Caco-2 (cell line): ENCODE results near the gene IL6ST. TPM values are rescaled to one million over a fixed set of nuclear protein-coding genes. Genes with fewer than 3 reads are reported as not detected.
"Not testable (repeated sequence)": the region's sequence is repeated elsewhere in the genome, so short reads cannot be mapped to it uniquely, and the experiment has no call there.

Experiments used
- BruUV-seq: library from RNA; stranded (reverse); fragments of 400-500 nt; replicated peaks from 2 replicates; lab custom pipeline; 2021; lab: Mats Ljungman, UMichigan
- CTCF ChIA-PET: fragments of 300-600 bp; sonication (Branson Sonifier 250); formaldehyde crosslinking; loops from one replicate; lab custom pipeline; 2022; ENCODE audit warnings: antibody characterized with exemption; lab: Charles Lee
- POLR2A ChIA-PET: fragments of 300-600 bp; sonication (Branson Sonifier 250); formaldehyde crosslinking; loops from one replicate; lab custom pipeline; 2022; ENCODE audit warnings: antibody characterized with exemption; lab: Charles Lee
- DNase-seq, 2 experiments: peaks; one replicate each; pipeline versions ENCODE4 v3.0.0 to v3.0.0-alpha.2; 2020 to 2022
- H3K27me3 ChIP-seq: replicated peaks from 2 replicates; pipeline ENCODE4 v1.6.0; 2011; ENCODE audit warnings: low read length; ENCODE audit not compliant: control insufficient read depth, insufficient read depth
- H3K36me3 ChIP-seq: 2 replicates; pipeline ENCODE4 v1.5.1; 2011; ENCODE audit warnings: low read length; ENCODE audit not compliant: control insufficient read depth, insufficient read depth
- H3K4me1 ChIP-seq: fragments of 250-450 bp; sonication (Bioruptor Pico); 2 replicates; pipeline ENCODE4 v1.5.1; 2020; ENCODE audit warnings: mild to moderate bottlenecking
- H3K4me3 ChIP-seq: 2 replicates; pipeline ENCODE4 v1.5.1; 2011; ENCODE audit warnings: low read depth, mild to moderate bottlenecking, control low read depth, low read length
- H3K9me3 ChIP-seq: fragments of 250-450 bp; sonication (Bioruptor Pico); 2 replicates; pipeline ENCODE4 v1.5.1; 2020; ENCODE audit warnings: mild to moderate bottlenecking, moderate library complexity
- H3K27ac Mint-ChIP-seq: one replicate; pipeline ENCODE4 v1.8.0; 2022; ENCODE audit warnings: mixed read lengths; ENCODE audit not compliant: unreplicated experiment
- H3K27me3 Mint-ChIP-seq: one replicate; pipeline ENCODE4 v1.8.0; 2022; ENCODE audit warnings: mixed read lengths; ENCODE audit not compliant: insufficient read depth, unreplicated experiment
- H3K36me3 Mint-ChIP-seq: one replicate; pipeline ENCODE4 v1.8.0; 2022; ENCODE audit warnings: mild to moderate bottlenecking, mixed read lengths; ENCODE audit not compliant: insufficient read depth, unreplicated experiment
- H3K4me1 Mint-ChIP-seq: one replicate; pipeline ENCODE4 v1.8.0; 2022; ENCODE audit warnings: low read depth, mixed read lengths; ENCODE audit not compliant: unreplicated experiment
- H3K4me3 Mint-ChIP-seq: one replicate; pipeline ENCODE4 v1.8.0; 2022; ENCODE audit warnings: mild to moderate bottlenecking, moderate library complexity, mixed read lengths; ENCODE audit not compliant: unreplicated experiment
- H3K9me3 Mint-ChIP-seq: one replicate; pipeline ENCODE4 v1.8.0; 2022; ENCODE audit warnings: mixed read lengths; ENCODE audit not compliant: unreplicated experiment
- intact Hi-C: fragments of 100-400 bp; cut with micrococcal nuclease; formaldehyde crosslinking; loops from one replicate; pipeline ENCODE4 v1.10.0; 2022; ENCODE audit not compliant: unreplicated experiment
- total RNA-seq: library from RNA; stranded (reverse); gene quantifications from 2 replicates; pipeline ENCODE4 v1.2.3, GENCODE V29; 2022
- TF ChIP-seq, protein P1 (sequence below), 2 experiments: fragments of 200-600 bp in 1 of 2; IDR thresholded peaks; 1 replicate in 1 of 2; 2 replicates in 1 of 2; pipeline versions ENCODE4 v1.5.1 to v1.8.0; 2011 to 2022; ENCODE audit warnings: antibody characterized with exemption in 1 of 2, control low read depth in 1 of 2, inconsistent platforms in 1 of 2, low read depth in 1 of 2, low read length in 1 of 2, mild to moderate bottlenecking in 1 of 2, moderate library complexity in 1 of 2; ENCODE audit not compliant: insufficient read depth in 1 of 2, severe bottlenecking in 1 of 2, unreplicated experiment in 1 of 2

Gene IL6ST
- total RNA-seq, 1 experiment from 2014 or later = 278 TPM

DNA sequence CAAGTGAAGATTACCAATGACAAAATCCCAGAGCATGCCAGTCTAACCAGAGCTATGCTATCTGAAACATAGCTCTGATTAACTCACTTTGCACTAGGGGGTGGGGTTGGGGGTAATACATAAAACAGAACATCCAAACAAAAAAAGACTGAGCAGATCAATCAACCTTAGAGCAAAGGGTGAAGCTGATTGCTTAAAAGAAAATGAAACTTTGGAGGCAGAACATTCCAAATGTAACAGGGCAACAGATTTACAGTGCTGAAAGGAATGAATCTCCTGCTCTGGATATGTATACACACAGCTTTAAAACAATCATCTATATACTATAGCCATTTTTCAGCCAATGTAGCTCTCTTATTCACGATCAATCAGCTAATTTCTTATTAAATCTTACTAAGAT, 4.9 kb downstream of the IL6ST start:
- TF ChIP-seq, protein P1, sequence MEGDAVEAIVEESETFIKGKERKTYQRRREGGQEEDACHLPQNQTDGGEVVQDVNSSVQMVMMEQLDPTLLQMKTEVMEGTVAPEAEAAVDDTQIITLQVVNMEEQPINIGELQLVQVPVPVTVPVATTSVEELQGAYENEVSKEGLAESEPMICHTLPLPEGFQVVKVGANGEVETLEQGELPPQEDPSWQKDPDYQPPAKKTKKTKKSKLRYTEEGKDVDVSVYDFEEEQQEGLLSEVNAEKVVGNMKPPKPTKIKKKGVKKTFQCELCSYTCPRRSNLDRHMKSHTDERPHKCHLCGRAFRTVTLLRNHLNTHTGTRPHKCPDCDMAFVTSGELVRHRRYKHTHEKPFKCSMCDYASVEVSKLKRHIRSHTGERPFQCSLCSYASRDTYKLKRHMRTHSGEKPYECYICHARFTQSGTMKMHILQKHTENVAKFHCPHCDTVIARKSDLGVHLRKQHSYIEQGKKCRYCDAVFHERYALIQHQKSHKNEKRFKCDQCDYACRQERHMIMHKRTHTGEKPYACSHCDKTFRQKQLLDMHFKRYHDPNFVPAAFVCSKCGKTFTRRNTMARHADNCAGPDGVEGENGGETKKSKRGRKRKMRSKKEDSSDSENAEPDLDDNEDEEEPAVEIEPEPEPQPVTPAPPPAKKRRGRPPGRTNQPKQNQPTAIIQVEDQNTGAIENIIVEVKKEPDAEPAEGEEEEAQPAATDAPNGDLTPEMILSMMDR (IDR thresholded peaks at IDR 0.05; ENCODE audit: insufficient read depth in 1 of 2, low read depth in 1 of 2, low read length in 1 of 2, severe bottlenecking in 1 of 2, unreplicated experiment in 1 of 2) = no peak
- H3K27ac Mint-ChIP-seq = peak overlapping the region; percentile 16
- BruUV-seq = no TSS peak
- POLR2A ChIA-PET = interaction anchor here (0.8 kb wide), 1 partner anchor 53 kb away, joined by 4 read pairs; no protein-coding TSS in a partner anchor
- Histone ChIP-seq H3K9me3 (no peaks in the 10 kb centered on the region), H3K4me3 (no peak overlapping the region), H3K36me3 (no peaks in the 10 kb centered on the region), H3K27me3 (no peaks in the 10 kb centered on the region), H3K4me1 (peaks cover 54% of the 10 kb centered on the region)
- H3K4me3 Mint-ChIP-seq = peak overlapping the region; percentile 35
- intact Hi-C loops = loop anchor here (5.0 kb wide), 1 partner anchor 82 kb away; no protein-coding TSS in a partner anchor
- DNase-seq = no peak
- no peaks in the 10 kb centered on the region for H3K27me3 Mint-ChIP-seq
- peaks cover 80% of the 10 kb centered on the region for H3K36me3 Mint-ChIP-seq
- CTCF ChIA-PET = no interaction called here
- peaks cover 6% of the 10 kb centered on the region for H3K9me3 Mint-ChIP-seq
- H3K4me1 Mint-ChIP-seq = peaks cover 51% of the 10 kb centered on the region

DNA sequence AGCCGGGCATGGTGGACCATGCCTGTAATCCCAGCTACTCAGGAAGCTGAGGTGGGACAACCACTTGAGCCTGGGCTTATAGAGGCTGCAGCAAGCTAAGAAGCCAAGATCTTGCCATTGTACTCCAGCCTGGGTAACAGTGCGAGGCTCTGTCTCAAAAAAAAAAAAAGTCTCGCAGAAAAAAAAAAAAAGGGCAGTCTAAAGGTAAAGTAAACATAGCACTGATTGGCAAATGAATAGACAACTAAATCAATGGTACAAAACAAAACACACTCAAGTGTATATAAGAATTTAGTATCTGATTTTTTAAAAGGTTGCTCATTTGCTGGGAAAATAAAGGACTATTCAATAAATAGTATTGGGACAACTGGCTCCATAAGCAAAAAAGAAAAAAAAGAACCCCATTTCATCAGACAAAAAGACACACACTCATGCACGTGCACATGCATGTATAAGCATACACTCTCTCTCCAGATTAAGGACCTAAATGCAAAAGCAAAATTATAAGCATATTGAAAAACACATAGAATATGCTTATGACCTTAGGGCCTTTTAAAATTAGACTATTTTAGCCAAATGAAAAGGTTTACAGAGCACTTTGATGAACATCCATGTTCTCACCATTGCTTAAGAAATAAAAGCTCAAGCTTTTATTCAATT, 5.7 kb downstream of the IL6ST start:
- H3K36me3 ChIP-seq = no peaks in the 10 kb centered on the region
- Mint-ChIP-seq H3K36me3 (peaks cover 80% of the 10 kb centered on the region), H3K4me1 (peaks cover 56% of the 10 kb centered on the region), H3K9me3 (peaks cover 6% of the 10 kb centered on the region), H3K4me3 (peak overlapping the region; percentile 25), H3K27me3 (no peaks in the 10 kb centered on the region), H3K27ac (peak overlapping the region; percentile 16)
- H3K4me1 ChIP-seq = peaks cover 62% of the 10 kb centered on the region
- no peak for DNase-seq
- intact Hi-C loops = no loop called here
- H3K9me3 ChIP-seq = no peaks in the 10 kb centered on the region
- H3K4me3 ChIP-seq = no peak overlapping the region
- CTCF ChIA-PET = no interaction called here
- POLR2A ChIA-PET = interaction anchor here (0.8 kb wide), 1 partner anchor 52 kb away, joined by 4 read pairs; no protein-coding TSS in a partner anchor
- no TSS peak for BruUV-seq
- TF ChIP-seq, protein P1 (IDR thresholded peaks at IDR 0.05; ENCODE audit: insufficient read depth in 1 of 2, low read depth in 1 of 2, low read length in 1 of 2, severe bottlenecking in 1 of 2, unreplicated experiment in 1 of 2) = no peak
- no peaks in the 10 kb centered on the region for H3K27me3 ChIP-seq

DNA sequence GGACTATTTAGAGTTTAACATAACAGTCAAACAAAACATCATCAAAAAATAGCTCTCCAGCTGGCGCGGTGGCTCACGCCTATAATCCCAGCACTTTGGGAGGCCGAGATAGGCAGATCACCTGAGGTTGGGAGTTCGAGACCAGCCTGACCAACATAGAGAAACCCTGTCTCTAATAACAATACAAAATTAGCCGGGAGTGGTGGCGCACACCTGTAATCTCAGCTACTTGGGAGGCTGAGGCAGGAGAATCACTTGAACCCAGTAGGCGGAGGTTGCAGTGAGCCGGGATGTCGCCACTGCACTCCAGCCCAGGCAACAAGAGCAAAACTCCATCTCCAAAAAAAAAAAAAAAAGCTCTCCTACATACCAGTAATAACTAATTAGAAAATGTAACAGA, 6.3 kb downstream of the IL6ST start:
- CTCF ChIA-PET, H3K9me3 Mint-ChIP-seq, H3K27me3 ChIP-seq, H3K4me3 ChIP-seq, H3K4me3 Mint-ChIP-seq, H3K9me3 ChIP-seq, H3K27me3 Mint-ChIP-seq, DNase-seq, BruUV-seq, intact Hi-C loops, H3K27ac Mint-ChIP-seq, H3K36me3 ChIP-seq: not testable (repeated sequence)
- POLR2A ChIA-PET = interaction anchor here (0.7 kb wide), 1 partner anchor 33 kb away, joined by 14 read pairs; no protein-coding TSS in a partner anchor
- peaks cover 60% of the 10 kb centered on the region for H3K4me1 Mint-ChIP-seq
- peaks cover 81% of the 10 kb centered on the region for H3K36me3 Mint-ChIP-seq
- H3K4me1 ChIP-seq = peaks cover 65% of the 10 kb centered on the region
